HEK293 (cell line): ENCODE results near the gene SLC40A1.

ENCODE experiments used
- CTCF ChIA-PET: fragments of 350-600 bp; formaldehyde crosslinking; extraction: SDS; loops from one replicate; lab custom pipeline; 2021; ENCODE audit warnings: antibody characterized with exemption; lab: Yijun Ruan, JAX
- POLR2A ChIA-PET: fragments of 300-600 bp; formaldehyde crosslinking; extraction: SDS; loops from one replicate; lab custom pipeline; 2020; ENCODE audit warnings: antibody characterized with exemption, inconsistent platforms; lab: Yijun Ruan, JAX
- H3K27ac ChIP-seq: fragments of 200-500 bp; sonication (Bioruptor generic); 2 replicates; pipeline ENCODE4 v1.5.1; 2014; ENCODE audit warnings: low read depth, low read length, control low read depth, inconsistent platforms; ENCODE audit errors: extremely low read depth
- H3K36me3 ChIP-seq, 2 experiments: fragments of 200-500 bp in 1 of 2; sonication (Bioruptor generic) in 1 of 2; 1 replicate in 1 of 2; 2 replicates in 1 of 2; pipeline ENCODE4 v1.5.1; 2014 to 2017; ENCODE audit warnings: inconsistent platforms in 2 of 2, low read length in 2 of 2; ENCODE audit not compliant: control insufficient read depth in 2 of 2, insufficient read depth in 1 of 2
- H3K4me1 ChIP-seq: fragments of 200-500 bp; sonication (Bioruptor generic); 2 replicates; pipeline ENCODE4 v1.5.1; 2014; ENCODE audit warnings: mild to moderate bottlenecking, low read length, inconsistent platforms; ENCODE audit not compliant: control insufficient read depth, insufficient read depth
- H3K4me3 ChIP-seq: 2 replicates; pipeline ENCODE4 v1.5.1; 2011; ENCODE audit warnings: low read depth, mild to moderate bottlenecking, control low read depth, low read length, moderate library complexity
- H3K9me3 ChIP-seq: fragments of 200-500 bp; sonication (Bioruptor generic); 2 replicates; pipeline ENCODE4 v1.5.1; 2014; ENCODE audit warnings: low read depth, low read length, inconsistent platforms; ENCODE audit not compliant: control insufficient read depth, insufficient read depth
- GLI4 ChIP-seq: fragments of 450-650 bp; formaldehyde crosslinking; IDR thresholded peaks from 2 replicates; pipeline ENCODE4 v1.5.1; 2016; ENCODE audit warnings: missing biosample characterization, missing genetic modification characterization
- REST ChIP-seq: fragments of 450-650 bp; formaldehyde crosslinking; IDR thresholded peaks from 2 replicates; pipeline ENCODE4 v1.5.1; 2016; ENCODE audit warnings: missing biosample characterization, missing genetic modification characterization
- ZBTB20 ChIP-seq: fragments of 450-650 bp; formaldehyde crosslinking; IDR thresholded peaks from 2 replicates; pipeline ENCODE4 v1.5.1; 2016; ENCODE audit warnings: missing biosample characterization, missing genetic modification characterization
- ZNF10 ChIP-seq: fragments of 450-650 bp; formaldehyde crosslinking; IDR thresholded peaks from 2 replicates; pipeline ENCODE4 v1.5.1; 2017; ENCODE audit warnings: missing biosample characterization, missing genetic modification characterization
- ZNF157 ChIP-seq: fragments of 450-650 bp; formaldehyde crosslinking; IDR thresholded peaks from 2 replicates; pipeline ENCODE4 v1.5.1; 2016; ENCODE audit warnings: missing biosample characterization, missing genetic modification characterization
- ZNF175 ChIP-seq: fragments of 450-650 bp; formaldehyde crosslinking; IDR thresholded peaks from 2 replicates; pipeline ENCODE4 v1.5.1; 2016; ENCODE audit warnings: missing biosample characterization, missing genetic modification characterization
- ZNF221 ChIP-seq: fragments of 450-650 bp; formaldehyde crosslinking; IDR thresholded peaks from 2 replicates; pipeline ENCODE4 v1.5.1; 2017; ENCODE audit warnings: missing biosample characterization, missing genetic modification characterization, borderline replicate concordance
- ZNF335 ChIP-seq: fragments of 450-650 bp; formaldehyde crosslinking; conservative IDR thresholded peaks from 2 replicates; pipeline ENCODE4 v1.5.1; 2016; ENCODE audit warnings: missing biosample characterization, missing genetic modification characterization
- ZNF514 ChIP-seq: fragments of 450-650 bp; formaldehyde crosslinking; IDR thresholded peaks from 2 replicates; pipeline ENCODE4 v1.5.1; 2016; ENCODE audit warnings: missing biosample characterization, missing genetic modification characterization
- ZNF560 ChIP-seq: fragments of 450-650 bp; formaldehyde crosslinking; IDR thresholded peaks from 2 replicates; pipeline ENCODE4 v1.5.1; 2017; ENCODE audit warnings: missing biosample characterization, missing genetic modification characterization, borderline replicate concordance
- ZNF561 ChIP-seq: fragments of 450-650 bp; IDR thresholded peaks from 2 replicates; pipeline ENCODE4 v1.5.1; 2018; ENCODE audit warnings: missing biosample characterization, missing genetic modification characterization, borderline replicate concordance
- ZNF768 ChIP-seq: fragments of 450-650 bp; formaldehyde crosslinking; IDR thresholded peaks from 2 replicates; pipeline ENCODE4 v1.5.1; 2018; ENCODE audit warnings: missing biosample characterization, mild to moderate bottlenecking, missing genetic modification characterization
- TF ChIP-seq, protein P1 (sequence below): fragments of 450-650 bp; formaldehyde crosslinking; IDR thresholded peaks from 2 replicates; pipeline ENCODE4 v1.5.1; 2016; ENCODE audit warnings: missing biosample characterization, missing genetic modification characterization
- TF ChIP-seq, protein P2 (sequence below): fragments of 450-650 bp; formaldehyde crosslinking; IDR thresholded peaks from 2 replicates; pipeline ENCODE4 v1.5.1; 2017; ENCODE audit warnings: missing biosample characterization, missing genetic modification characterization
- TF ChIP-seq, protein P3 (sequence below): fragments of 450-650 bp; formaldehyde crosslinking; IDR thresholded peaks from 2 replicates; pipeline ENCODE4 v1.5.1; 2016; ENCODE audit warnings: missing biosample characterization, missing genetic modification characterization
- TF ChIP-seq, protein P4 (sequence below): fragments of 450-650 bp; formaldehyde crosslinking; conservative IDR thresholded peaks from 2 replicates; pipeline ENCODE4 v1.5.1; 2016; ENCODE audit warnings: low read depth, missing biosample characterization, missing genetic modification characterization

The SLC40A1 gene

DNA sequence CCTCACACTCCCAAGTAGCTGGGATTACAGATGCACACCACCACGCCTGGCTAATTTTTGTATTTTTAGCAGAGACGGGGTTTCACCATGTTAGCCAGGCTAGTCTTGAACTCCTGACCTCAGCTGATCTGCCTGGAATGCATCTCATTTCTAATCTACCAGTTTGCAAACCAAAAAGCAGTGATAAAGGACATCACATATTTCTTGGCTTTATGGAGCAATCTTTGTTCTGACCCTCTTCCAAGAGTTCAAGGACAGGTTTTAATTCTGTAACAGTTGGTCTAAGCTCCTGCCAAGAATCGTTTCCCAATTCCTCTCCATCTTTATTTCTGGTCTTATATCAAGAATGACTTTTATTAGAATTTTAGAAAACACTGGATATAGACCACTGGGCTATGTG is 67.7 kb downstream of the SLC40A1 start (continued):
- no peak for TF ChIP-seq ZBTB20
- TF ChIP-seq GLI4 = no peak
- TF ChIP-seq REST = no peak
- TF ChIP-seq, protein P1, sequence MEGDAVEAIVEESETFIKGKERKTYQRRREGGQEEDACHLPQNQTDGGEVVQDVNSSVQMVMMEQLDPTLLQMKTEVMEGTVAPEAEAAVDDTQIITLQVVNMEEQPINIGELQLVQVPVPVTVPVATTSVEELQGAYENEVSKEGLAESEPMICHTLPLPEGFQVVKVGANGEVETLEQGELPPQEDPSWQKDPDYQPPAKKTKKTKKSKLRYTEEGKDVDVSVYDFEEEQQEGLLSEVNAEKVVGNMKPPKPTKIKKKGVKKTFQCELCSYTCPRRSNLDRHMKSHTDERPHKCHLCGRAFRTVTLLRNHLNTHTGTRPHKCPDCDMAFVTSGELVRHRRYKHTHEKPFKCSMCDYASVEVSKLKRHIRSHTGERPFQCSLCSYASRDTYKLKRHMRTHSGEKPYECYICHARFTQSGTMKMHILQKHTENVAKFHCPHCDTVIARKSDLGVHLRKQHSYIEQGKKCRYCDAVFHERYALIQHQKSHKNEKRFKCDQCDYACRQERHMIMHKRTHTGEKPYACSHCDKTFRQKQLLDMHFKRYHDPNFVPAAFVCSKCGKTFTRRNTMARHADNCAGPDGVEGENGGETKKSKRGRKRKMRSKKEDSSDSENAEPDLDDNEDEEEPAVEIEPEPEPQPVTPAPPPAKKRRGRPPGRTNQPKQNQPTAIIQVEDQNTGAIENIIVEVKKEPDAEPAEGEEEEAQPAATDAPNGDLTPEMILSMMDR = no peak
- TF ChIP-seq ZNF560 (tag by site-specific recombination) = no peak
- TF ChIP-seq ZNF221 = no peak
- TF ChIP-seq ZNF335 (tag by site-specific recombination) = no peak
- TF ChIP-seq ZNF10 = no peak
- TF ChIP-seq, protein P2, sequence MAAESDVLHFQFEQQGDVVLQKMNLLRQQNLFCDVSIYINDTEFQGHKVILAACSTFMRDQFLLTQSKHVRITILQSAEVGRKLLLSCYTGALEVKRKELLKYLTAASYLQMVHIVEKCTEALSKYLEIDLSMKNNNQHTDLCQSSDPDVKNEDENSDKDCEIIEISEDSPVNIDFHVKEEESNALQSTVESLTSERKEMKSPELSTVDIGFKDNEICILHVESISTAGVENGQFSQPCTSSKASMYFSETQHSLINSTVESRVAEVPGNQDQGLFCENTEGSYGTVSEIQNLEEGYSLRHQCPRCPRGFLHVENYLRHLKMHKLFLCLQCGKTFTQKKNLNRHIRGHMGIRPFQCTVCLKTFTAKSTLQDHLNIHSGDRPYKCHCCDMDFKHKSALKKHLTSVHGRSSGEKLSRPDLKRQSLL (tag by site-specific recombination) = no peak
- no peak for TF ChIP-seq ZNF157 (tag by site-specific recombination)

- no peak overlapping the region for H3K4me3 ChIP-seq
- ChIA-PET POLR2A (no interaction called here), CTCF (interaction anchor here (0.7 kb wide), 1 partner anchor 22 kb away, joined by 3 read pairs; no protein-coding TSS in a partner anchor)
These were observed 68.6 kb downstream of the SLC40A1 start for GRCh38 chr2:189511960-189512319.

More at GRCh38 chr2:189511960-189512319, 68.6 kb downstream of the SLC40A1 start:
- Histone ChIP-seq H3K27ac (no peak overlapping the region), H3K4me1 (no peaks in the 10 kb centered on the region), H3K36me3 (no peaks in the 10 kb centered on the region), H3K9me3 (no peaks in the 10 kb centered on the region)
- TF ChIP-seq ZNF561 (tag by site-specific recombination) (no peak), ZNF514 (tag by site-specific recombination) (no peak), ZNF175 (tag by site-specific recombination) (no peak), ZNF768 (tag by site-specific recombination) (no peak)
- TF ChIP-seq, protein P3, sequence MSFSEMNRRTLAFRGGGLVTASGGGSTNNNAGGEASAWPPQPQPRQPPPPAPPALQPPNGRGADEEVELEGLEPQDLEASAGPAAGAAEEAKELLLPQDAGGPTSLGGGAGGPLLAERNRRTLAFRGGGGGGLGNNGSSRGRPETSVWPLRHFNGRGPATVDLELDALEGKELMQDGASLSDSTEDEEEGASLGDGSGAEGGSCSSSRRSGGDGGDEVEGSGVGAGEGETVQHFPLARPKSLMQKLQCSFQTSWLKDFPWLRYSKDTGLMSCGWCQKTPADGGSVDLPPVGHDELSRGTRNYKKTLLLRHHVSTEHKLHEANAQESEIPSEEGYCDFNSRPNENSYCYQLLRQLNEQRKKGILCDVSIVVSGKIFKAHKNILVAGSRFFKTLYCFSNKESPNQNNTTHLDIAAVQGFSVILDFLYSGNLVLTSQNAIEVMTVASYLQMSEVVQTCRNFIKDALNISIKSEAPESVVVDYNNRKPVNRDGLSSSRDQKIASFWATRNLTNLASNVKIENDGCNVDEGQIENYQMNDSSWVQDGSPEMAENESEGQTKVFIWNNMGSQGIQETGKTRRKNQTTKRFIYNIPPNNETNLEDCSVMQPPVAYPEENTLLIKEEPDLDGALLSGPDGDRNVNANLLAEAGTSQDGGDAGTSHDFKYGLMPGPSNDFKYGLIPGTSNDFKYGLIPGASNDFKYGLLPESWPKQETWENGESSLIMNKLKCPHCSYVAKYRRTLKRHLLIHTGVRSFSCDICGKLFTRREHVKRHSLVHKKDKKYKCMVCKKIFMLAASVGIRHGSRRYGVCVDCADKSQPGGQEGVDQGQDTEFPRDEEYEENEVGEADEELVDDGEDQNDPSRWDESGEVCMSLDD (tag by site-specific recombination) = no peak
- TF ChIP-seq, protein P4, sequence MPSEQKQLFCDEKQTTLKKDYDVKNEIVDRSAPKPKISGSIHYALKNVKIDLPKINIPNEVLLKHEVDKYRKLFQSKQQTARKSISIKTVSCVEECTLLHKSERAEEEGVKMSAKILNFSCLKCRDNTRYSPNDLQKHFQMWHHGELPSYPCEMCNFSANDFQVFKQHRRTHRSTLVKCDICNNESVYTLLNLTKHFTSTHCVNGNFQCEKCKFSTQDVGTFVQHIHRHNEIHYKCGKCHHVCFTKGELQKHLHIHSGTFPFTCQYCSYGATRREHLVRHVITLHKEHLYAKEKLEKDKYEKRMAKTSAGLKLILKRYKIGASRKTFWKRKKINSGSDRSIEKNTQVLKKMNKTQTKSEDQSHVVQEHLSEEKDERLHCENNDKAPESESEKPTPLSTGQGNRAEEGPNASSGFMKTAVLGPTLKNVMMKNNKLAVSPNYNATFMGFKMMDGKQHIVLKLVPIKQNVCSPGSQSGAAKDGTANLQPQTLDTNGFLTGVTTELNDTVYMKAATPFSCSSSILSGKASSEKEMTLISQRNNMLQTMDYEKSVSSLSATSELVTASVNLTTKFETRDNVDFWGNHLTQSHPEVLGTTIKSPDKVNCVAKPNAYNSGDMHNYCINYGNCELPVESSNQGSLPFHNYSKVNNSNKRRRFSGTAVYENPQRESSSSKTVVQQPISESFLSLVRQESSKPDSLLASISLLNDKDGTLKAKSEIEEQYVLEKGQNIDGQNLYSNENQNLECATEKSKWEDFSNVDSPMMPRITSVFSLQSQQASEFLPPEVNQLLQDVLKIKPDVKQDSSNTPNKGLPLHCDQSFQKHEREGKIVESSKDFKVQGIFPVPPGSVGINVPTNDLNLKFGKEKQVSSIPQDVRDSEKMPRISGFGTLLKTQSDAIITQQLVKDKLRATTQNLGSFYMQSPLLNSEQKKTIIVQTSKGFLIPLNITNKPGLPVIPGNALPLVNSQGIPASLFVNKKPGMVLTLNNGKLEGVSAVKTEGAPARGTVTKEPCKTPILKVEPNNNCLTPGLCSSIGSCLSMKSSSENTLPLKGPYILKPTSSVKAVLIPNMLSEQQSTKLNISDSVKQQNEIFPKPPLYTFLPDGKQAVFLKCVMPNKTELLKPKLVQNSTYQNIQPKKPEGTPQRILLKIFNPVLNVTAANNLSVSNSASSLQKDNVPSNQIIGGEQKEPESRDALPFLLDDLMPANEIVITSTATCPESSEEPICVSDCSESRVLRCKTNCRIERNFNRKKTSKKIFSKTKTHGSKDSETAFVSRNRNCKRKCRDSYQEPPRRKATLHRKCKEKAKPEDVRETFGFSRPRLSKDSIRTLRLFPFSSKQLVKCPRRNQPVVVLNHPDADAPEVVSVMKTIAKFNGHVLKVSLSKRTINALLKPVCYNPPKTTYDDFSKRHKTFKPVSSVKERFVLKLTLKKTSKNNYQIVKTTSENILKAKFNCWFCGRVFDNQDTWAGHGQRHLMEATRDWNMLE (tag by site-specific recombination) = no peak
